ENCODE data around the gene CEP55.

CEP55 gene

GRCh38 chr10:93573924-93574323, 77.5 kb downstream of the CEP55 start:
- TF ChIP-seq, protein P1, sequence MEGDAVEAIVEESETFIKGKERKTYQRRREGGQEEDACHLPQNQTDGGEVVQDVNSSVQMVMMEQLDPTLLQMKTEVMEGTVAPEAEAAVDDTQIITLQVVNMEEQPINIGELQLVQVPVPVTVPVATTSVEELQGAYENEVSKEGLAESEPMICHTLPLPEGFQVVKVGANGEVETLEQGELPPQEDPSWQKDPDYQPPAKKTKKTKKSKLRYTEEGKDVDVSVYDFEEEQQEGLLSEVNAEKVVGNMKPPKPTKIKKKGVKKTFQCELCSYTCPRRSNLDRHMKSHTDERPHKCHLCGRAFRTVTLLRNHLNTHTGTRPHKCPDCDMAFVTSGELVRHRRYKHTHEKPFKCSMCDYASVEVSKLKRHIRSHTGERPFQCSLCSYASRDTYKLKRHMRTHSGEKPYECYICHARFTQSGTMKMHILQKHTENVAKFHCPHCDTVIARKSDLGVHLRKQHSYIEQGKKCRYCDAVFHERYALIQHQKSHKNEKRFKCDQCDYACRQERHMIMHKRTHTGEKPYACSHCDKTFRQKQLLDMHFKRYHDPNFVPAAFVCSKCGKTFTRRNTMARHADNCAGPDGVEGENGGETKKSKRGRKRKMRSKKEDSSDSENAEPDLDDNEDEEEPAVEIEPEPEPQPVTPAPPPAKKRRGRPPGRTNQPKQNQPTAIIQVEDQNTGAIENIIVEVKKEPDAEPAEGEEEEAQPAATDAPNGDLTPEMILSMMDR (IDR thresholded peaks at IDR 0.05; ENCODE audit: borderline replicate concordance, insufficient read depth, low read depth, low read length) = no peak
- H3K4me3 ChIP-seq (ENCODE audit: low read depth, low read length) = no peak overlapping the region

GRCh38 chr10:93576888-93577287, 80.5 kb downstream of the CEP55 start:
- TF ChIP-seq, protein P1 (IDR thresholded peaks at IDR 0.05; ENCODE audit: borderline replicate concordance, insufficient read depth, low read depth, low read length) = no peak
- H3K4me3 ChIP-seq (ENCODE audit: low read depth, low read length) = no peak overlapping the region

- TF ChIP-seq, protein P1 (IDR thresholded peaks at IDR 0.05; ENCODE audit: borderline replicate concordance, insufficient read depth, low read depth, low read length) = no peak
- H3K4me3 ChIP-seq (ENCODE audit: low read depth, low read length) = no peak overlapping the region
Observed at GRCh38 chr10:93577565-93577964, 81.2 kb downstream of the CEP55 start.

Data from GM12875 (cell line).